Fibroblast of skin of scalp (primary cell): ENCODE measurements around the gene RIIAD1.
"Not testable (repeated sequence)": the region's sequence is repeated elsewhere in the genome, so short reads cannot be mapped to it uniquely, and the experiment has no call there.

ENCODE experiments used
- DNase-seq: peaks from one replicate; pipeline ENCODE4 v3.0.0-alpha.2; 2013

RIIAD1 gene

DNA sequence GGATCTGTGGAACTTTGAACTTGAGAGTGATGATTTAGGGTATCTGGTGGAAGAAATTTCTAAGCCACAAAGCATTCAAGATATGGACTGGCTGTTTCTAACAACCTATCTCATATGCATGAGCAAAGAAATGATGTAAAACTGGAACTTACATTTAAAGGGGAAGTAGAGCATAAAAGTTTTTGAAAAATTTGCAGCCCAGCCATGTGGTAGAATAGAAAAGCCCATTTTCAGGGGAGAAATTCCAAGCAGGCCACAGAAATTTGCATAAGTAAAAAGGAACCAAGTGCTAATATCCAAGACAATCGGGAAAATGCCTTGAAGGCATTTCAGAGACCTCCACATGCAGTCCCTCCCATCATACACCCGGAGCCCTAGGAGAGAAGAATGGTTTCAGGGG, 15.7 kb downstream of the RIIAD1 start:
- no peak for DNase-seq

DNA sequence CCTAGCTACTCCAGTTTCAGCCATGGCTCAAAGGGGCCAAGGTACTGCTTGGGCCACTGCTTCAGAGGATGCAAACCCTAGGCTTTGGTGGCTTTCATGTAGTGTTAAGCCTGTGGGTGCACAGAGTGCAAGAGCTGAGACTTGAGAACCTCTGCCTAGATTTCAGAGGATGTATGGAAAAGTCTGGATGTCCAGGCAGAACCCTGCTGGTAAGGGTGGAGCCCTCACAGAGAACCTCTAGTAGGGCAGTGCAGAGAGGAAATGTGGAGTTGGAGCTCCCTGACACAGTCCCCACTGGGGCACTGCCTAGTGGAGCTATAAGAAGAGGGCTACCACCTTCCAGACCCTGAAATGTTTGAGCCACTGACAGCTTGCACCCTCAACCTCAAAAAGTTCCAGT, 16.2 kb downstream of the RIIAD1 start:
- DNase-seq, result no peak

DNA sequence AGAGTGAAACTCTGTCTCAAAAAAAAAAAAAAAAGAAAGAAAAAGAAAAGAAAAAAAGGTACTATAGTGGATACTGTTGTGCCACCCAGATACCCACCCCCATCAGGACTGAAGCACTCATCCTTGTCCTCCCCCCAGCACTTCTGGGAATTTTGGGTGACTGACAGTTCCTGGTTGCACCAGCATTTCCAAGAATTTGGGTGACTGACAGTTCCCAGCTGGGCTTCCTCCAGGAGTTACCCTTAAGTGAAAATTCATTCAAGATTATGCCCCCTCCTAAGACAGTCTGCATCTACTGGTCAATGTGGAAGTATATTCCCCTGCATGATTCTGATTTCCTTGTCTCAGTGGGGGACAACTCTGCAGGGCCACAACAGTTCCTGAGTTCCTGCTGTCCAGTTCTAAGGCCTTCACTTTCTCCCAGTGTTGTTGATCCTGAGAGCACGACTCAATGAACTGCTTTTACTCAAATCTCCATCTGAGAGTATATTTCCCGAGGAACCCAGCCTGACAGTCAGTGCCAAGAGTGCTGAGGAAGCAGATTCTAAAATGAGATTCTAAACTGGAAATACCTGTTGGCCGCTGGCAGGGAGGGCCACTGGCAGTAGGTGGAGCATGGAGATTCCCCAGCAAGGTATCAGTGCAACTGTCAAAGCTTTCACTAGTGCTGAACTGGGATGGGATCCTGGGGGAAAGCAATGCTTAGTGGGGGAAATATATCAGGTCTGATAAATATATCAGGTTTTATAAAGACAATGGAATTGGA, 18.5 kb downstream of the RIIAD1 start:
- no peak for DNase-seq

DNA sequence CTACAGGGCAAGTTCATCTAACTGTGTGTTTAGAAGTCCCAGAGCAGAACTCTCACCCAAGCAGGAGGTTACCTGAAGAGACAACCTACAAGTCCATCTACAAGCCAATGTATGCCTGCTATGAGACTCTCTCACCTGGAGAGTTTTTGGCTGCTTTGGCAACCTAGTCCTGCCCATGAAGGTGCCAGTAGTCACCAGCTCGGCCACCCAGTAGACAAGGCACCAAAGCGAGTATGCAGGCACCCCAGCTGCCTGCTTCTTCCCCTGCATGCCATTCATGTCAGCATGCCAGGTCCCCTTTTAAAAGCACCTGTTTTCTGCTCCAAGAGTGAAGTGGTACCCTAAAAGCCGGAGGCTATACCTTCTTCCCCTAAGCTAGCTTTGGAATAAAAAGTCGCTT, 20.2 kb downstream of the RIIAD1 start:
- DNase-seq, result no peak

DNA sequence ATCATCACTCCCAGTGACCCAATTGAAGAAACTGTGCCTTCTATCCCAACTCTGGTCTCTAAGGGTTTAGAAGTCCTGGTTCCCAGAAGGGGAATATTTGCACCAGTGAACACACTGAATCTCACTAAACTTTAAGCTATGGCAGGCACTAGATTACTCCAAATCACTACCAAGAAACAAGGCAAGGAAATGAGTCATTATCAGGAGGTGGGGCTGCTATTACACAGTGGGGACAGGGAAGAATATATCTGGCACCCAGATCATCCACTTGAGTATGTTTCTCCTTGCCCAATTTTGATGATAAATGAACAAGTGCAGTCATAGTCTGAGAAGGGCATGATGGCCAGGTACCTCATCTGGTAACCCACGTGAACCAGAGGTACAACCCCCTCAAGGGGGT, 35.0 kb downstream of the RIIAD1 start:
- no peak for DNase-seq

DNA sequence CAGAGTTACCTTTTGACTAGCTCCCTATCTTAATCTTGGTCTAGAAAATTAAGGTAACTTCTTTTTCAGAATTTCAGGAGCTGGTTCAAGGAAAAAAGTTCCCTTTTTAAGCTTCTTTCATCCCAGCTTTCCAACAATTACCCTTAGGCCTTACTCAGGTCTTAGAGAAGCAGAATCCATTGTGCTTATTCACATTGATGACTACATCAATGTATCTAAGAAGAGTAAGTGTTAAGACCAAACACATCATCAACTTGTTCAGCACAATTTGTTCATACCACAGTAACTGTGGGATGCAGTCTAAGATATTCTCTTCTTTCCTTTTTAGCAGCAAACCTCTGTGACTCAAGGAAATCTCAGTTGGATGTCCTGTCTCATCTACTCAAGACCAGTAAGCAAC, 37.9 kb downstream of the RIIAD1 start:
- DNase-seq, result no peak

DNA sequence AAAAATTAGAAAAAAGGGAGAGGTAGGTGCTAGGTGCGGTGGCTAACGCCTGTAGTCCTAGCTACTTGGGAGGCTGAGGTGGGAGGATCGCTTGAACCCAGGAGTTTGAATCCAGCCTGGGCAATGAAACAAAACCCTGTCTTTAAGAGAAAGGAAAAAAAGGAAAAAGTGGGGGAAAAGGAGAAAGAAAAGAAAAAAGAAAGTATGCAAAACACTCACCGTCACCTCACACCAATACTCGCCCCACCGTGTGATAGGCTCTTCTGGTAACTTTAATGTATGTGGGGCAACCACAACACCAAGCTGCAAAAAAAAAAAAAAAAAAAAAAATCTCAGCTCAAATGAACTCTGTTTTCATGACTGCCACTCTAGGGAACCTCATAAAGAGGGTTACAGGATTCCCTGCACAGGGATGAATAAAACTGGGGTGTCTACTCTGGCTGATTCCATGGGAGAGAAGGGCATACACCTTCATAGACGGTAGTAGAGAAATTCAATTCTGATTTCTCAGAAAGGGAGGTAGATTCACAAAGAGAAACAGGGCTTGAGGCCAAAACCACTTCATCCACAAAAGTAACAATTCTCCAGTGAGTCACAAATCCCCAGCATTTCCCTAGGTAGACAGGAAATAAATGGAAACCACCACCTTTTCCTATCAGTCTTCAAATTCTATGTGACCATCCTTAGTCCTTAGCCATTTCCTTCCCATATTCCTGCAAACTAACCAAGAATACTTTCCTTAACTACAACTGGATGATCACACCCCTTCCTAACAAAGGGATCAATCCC, 39.5 kb downstream of the RIIAD1 start:
- no peak for DNase-seq

DNA sequence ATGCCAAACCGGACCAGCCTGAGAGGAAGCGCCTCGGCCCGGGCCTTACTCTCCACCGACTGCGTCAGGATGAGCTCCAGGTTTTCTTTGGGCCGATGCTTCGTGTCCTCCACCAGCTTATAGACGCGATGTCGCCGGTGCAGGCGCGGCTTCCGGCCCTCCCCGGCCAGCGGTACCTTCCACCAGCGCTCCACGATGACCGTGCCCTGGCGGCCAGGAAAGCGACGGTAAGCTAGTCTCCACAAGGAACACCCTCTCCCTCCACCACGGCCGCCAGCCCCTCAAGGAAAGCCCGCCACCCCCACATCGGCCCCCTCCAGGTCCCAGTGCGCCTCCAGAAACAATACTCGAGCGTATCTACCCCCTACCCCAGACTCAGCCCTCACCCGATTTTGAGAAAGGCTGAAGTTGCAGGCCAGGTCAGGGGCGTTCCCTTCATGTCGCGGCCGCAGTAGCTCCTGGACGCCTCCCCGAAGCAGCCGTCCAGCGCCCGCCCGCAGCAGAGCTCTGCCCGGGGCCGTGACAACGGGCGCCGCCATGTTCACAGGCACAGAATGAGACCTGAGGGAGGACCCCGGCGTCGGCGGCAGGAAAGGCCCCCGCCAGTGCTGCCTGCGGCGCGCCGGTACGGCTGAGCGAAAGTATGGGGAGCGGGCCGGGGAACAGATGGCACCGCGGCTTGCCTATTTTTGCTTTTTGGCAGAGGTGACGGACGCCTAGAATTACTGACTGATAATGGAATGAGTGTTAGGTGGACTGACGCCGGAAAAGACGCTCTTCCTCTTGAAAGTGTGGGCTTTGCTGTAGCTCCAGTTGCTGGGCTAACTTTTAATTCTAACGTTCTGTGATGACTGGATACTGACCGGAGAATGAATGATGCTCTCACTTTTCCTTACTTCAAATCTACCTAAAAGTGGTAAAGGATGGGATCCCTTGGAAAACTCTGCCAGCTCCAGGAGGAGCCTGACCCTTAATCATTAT, 41.9 kb downstream of the RIIAD1 start, which contains the start of gene MRPL9:
MRPL9 (minus strand) TSS at position 556 of the 981 bp plus-strand sequence; CDS start at position 539, 17 bp downstream.
- peak; percentile 81 for DNase-seq

DNA sequence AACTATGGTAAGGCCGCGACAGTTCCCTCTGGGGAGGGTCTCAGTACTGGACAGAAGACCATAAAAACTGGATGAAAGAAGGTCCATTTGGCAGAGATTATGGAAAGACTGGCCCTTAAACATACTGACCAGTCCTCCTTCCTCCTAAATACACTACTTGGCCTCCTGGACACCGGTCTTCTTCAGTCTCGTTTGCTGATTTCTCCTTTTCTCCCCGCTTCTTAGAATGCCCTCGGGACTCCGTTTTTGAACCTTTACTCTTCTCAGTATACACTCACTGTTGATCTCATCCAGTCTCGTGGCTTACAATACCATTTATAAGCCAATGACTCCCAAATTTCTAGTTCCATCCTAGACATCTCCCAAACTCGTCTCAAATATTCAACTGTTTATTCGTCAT, 42.7 kb downstream of the RIIAD1 start:
- no peak for DNase-seq

DNA sequence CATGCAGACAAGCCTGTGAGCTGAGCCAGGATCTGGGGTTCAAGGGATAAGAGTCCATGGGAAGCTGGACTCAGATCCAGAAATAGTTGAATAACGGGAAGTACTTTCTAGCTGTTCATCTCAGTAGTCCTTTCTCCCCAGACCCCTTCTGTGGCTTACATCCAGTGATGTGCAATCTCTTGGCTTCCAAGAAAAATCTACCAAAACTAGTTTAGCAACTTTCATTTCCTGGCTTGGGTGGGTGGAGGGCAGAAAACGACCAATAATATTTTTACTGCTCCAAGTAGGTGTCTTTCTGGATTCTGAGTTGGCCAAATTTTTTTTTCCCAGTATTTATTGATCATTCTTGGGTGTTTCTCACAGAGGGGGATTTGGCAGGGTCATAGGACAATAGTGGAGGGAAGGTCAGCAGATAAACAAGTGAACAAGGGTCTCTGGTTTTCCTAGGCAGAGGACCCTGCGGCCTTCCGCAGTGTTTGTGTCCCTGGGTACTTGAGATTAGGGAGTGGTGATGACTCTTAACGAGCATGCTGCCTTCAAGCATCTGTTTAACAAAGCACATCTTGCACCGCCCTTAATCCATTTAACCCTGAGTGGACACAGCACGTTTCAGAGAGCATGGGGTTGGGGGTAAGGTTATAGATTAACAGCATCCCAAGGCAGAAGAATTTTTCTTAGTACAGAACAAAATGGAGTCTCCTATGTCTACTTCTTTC, 47.2 kb downstream of the RIIAD1 start:
- not testable (repeated sequence) for DNase-seq

DNA sequence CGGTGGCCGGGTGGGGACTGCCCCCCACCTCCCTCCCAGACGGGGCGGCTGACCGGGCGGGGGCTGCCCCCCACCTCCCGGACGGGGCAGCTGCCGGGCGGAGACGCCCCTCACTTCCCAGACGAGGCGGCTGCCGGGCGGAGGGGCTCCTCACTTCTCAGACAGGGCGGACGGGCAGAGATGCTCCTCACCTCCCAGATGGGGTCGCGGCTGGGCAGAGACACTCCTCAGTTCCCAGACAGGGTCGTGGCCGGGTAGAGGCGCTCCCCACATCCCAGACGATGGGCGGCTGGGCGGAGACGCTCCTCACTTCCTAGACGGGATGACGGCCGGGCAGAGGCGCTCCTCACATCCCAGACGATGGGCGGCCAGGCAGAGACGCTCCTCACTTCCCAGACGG, 47.9 kb downstream of the RIIAD1 start:
- not testable (repeated sequence) for DNase-seq

DNA sequence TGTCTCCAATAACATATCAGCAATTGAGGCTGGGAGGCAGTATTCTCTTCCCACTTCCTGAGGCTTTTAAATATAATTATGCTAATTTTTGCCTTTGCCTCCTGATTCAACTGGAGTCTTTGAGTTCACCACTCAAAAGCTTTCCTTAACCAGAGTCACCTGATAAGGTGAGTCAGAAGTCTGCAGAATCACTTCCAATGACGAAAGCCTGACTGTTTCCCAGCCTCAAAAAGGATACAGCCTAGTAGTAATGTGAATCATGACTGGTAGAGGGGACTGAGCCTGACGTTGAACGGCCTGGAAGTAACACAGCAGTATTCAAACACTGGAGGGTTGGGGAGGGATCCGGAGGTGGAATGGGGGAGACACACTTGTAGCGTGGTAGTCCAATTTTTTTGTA, 52.4 kb downstream of the RIIAD1 start:
- DNase-seq, result no peak

DNA sequence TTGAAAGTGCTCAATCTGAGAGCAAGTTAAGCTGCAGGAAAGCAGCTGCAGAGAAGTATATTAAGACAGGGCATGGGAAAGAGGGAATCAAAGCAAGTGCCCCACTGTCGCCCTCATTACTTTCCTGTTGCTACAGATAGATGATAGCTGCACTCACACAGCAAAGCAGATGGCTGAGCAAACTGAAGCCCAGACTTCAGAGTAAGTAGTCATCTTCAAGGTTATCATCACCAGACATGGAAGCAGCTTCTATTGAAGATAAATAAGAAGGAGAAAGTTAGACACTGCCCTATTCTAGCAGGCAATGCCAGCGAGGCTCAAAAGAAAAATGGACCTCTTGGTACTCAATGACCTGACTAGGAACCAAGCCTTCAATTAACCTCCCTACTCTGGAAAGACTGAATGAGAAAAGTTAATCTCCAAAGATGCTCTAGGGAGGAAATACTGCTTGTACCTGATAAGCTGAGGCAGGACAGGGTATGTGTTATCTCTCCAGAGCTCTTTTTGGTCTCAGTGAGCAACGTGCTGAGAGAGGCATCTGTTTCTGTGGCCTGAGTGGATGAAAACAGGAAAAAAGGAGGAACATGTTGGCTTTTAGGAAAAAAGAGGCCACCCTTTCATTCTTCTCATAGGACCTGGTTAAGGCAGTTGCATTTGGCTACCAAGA, 53.1 kb downstream of the RIIAD1 start:
- no peak for DNase-seq

DNA sequence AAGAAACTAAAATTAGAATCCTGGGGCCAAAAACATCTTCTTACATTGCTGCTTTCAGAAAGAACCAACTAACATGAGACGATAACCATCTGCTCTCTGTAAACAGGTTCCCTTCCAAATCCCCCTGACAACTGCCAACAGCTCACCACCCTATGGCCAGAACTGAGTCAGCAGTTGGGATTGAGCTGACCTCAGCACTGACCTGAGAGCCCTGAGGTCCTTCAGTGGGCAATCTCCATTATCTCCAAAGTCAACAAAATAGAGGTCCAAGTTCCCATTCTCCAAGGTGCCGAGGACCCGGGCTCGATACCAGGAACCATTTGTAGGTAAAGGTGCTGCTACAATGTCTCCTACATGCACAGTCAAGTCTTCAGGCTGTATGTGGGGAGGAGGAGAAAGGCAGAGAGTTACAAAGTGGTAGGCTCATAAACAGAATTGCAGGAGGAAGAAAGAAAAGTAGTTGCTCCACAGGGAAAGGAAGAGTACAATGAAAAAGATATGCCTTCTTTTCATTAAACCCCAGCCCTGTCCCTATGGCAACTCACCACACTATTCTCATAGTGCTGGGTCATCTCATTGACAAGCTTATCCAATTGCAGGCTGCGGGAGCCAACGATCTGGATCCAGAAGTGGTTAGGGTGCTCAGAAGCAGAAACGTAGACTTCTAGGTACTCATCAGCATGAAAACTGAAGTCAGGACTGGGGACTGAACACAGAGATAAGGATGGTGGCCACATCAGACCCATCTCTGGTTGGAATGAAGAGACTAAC, 54.8 kb downstream of the RIIAD1 start:
- no peak for DNase-seq

DNA sequence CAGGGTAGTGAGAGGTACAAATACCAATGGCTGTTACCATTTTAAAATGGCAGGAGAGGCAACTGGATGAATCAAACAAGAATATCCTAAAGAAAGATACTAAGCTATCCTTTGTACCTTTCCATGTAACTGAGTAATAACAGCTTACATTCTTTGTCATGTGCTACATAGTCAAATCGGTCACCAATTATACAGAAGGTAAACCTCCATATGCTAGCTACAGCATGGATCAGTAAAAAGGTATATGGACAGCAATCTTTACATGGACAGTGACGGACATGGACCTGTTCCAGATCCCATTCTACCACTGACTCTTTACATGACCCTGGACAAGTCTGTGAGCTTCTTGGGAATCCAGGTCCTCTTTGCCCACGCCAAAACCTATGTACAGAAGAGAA, 55.3 kb downstream of the RIIAD1 start:
- no peak for DNase-seq

DNA sequence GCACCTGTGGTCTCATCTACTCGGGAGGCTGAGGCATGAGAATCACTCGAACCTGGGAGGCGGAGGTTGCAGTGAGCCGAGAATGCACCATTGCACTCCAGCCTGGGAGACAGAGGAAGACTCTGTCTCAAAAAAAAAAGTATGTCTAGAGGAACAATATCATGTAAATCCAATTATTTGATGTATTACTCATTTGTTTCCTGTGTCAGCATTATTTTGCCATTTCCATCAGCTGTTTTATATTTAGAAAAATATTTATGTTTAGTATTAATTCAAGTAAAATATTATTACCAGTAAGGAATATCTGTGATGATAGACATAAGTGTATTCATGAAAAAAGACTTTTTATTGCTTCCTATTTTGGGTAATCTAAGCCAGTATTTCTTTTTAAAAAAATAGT, 56.0 kb downstream of the RIIAD1 start:
- no peak for DNase-seq
